ENCODE measurements around the gene NLGN2. TPM values are rescaled to one million over a fixed set of nuclear protein-coding genes. Genes with fewer than 3 reads are reported as not detected.

The NLGN2 gene
- total RNA-seq, 1 experiment from 2014 or later: 2.7 TPM

DNA sequence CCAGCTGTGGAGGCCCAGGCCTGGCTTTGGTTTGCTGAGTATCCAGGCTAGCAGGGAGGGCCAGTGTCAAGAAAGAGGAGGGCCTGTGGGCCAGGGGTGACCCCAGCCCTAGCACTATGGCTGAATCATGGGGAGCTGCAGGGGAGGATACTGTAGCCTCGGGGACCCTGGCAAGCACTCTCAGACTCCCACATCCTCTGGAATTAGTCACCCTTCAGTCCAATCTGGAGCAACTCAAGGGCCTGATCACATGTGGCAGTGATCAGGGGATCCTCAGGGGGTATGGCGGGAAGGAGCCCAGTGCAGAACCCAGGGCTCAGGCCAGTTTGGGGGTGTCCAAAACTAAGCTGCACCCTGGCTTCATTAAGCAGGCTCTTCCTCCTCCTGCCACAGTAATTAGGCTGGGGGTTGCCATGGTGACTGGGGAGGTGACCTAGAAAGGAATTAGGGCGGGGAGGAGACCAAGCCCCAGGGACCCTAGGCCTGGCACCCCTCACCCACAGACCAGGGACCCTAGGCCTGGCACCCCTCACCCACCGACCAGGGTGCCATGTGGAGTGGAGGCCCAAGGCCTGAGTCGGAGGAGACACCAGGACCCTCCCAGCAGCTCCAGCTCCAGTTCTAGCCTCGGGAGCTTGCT lies 5.8 kb downstream of the NLGN2 start:
- no peak for DNase-seq (ENCODE audit: low spot score)

DNA sequence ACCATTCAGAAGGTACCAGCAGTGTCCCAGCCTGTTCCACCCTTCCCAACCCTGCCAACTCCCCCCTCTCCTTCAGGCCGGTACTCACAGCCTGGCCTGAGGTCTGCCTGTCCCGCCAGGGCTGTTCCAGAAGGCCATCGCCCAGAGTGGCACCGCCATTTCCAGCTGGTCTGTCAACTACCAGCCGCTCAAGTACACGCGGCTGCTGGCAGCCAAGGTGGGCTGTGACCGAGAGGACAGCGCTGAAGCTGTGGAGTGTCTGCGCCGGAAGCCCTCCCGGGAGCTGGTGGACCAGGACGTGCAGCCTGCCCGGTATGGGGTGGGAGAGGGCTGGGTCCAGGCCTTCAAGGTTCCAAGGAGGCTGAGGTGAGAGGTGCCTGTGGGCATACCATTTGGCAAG lies 7.2 kb downstream of the NLGN2 start:
- no peak for DNase-seq (ENCODE audit: low spot score)

DNA sequence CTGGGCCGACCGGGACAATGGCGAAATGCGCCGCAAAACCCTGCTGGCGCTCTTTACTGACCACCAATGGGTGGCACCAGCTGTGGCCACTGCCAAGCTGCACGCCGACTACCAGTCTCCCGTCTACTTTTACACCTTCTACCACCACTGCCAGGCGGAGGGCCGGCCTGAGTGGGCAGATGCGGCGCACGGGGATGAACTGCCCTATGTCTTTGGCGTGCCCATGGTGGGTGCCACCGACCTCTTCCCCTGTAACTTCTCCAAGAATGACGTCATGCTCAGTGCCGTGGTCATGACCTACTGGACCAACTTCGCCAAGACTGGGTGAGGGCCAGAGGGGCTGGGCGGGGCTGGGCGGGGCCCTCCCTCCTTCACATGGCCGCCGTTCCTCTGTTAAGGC lies 8.1 kb downstream of the NLGN2 start:
- no peak for DNase-seq (ENCODE audit: low spot score)

DNA sequence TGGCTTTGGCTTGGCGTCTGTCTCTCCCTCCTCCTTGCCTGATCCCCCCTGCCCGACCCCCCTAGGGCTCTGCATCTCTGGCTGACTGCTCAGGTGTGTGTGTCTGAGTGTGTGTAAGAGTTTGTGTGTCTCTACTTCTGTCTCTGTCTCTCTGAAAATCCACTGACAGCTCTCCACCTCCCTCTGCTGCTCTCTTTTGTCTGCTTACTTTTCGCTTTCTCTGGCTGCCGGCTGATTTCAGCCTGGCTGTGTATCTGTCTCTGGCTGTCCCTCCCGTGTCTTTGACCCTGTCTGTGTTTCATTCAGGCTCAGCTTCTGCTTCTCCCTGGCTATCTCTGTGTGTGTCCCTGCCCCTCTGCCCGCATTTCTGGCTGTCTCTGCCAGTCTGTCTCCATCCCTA lies 8.7 kb downstream of the NLGN2 start:
- no peak for DNase-seq (ENCODE audit: low spot score)

DNA sequence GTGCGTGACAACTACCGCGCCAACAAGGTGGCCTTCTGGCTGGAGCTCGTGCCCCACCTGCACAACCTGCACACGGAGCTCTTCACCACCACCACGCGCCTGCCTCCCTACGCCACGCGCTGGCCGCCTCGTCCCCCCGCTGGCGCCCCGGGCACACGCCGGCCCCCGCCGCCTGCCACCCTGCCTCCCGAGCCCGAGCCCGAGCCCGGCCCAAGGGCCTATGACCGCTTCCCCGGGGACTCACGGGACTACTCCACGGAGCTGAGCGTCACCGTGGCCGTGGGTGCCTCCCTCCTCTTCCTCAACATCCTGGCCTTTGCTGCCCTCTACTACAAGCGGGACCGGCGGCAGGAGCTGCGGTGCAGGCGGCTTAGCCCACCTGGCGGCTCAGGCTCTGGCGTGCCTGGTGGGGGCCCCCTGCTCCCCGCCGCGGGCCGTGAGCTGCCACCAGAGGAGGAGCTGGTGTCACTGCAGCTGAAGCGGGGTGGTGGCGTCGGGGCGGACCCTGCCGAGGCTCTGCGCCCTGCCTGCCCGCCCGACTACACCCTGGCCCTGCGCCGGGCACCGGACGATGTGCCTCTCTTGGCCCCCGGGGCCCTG lies 9.5 kb downstream of the NLGN2 start:
- DNase-seq (ENCODE audit: low spot score): no peak

DNA sequence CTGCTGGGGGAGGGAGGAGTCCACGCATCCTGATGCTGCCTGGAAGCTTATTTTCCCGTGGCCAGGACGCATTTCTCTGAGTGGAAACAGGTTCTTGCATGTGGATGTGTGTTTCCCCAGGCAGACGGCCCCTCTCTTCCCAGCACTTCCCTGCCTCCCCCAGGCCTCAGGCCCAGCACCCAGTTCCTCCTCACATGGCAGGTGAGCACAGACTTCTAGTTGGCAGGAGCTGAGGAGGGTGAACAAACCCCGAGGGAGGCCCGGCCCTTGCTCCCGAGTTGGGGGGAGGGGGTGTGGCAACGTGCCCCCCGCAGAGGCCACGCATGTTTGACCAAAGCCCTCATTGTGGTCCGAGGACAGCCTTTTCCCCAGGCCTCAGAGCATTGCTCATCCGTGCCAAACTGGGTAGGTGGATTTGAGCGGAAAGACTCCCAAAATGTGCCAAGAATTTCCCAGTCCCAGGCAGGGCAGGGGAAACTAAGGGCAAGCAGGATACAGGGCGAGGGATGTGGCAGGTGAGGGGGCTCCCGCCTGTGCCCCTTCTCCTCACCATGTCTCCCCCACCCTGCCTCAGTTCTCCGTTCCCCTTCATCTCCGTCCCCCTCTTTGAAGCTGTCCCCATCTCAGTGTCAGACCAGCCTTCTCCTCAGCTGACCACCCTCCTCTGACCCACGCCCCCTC lies 11.0 kb downstream of the NLGN2 start:
- DNase-seq (ENCODE audit: low spot score): no peak

DNA sequence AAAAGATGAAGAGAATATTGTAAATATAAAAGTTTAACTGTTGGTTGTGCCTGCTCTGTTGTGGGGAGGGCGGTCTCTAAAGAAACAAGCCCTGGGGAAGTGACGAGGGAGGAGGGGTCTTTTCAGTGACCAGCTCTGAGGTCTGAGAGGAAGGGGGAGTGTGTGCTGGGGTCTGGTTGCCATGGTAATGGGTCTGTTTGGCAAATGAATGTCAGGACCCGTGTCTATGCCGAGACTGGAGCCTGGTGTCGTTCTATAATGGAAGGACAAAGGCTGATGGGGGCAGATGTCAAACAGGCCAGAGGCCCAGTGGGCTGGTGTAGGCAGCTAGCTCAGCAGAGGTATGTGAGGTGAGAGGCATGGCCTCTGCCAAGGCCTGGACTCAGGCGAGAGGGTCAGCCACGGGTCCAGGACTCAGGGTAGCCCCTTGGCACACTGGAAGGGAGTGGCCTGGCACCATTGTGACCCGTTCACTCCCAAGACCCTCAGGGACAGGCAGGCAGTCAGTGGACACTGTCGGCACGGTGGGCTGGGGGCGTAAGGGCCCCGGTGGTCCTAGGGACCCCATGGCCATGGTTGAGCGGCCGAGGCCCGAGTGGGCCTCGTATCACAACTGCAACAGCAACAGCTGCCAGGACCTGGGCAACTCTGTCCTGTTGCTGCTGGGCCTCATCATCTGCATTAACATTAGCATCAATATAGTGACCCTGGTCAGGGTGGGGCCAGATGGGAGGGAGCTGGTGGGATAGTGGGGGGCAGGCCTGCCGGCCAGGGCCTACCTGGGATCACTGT lies 12.4 kb downstream of the NLGN2 start, which contains the start of gene SPEM1:
SPEM1 (plus strand) TSS at position 506 of the 792 bp plus-strand sequence; CDS start at position 567, 61 bp downstream.
- no peak for DNase-seq (ENCODE audit: low spot score)

DNA sequence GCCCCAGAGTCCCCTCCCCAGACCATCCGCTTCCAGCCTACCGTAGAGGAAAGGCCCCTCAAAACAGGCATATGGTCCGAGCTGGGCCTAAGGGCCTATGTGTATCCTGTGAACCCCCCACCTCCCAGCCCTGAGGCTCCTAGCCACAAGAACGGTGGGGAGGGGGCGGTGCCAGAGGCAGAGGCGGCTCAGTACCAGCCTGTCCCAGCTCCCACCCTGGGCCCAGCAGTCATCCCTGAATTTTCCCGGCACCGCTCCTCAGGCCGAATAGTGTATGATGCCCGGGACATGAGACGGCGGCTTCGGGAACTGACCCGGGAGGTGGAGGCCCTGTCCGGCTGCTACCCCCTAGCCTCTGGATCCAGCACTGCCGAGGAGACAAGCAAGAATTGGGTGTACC lies 13.5 kb downstream of the NLGN2 start:
- DNase-seq (ENCODE audit: low spot score): no peak

DNA sequence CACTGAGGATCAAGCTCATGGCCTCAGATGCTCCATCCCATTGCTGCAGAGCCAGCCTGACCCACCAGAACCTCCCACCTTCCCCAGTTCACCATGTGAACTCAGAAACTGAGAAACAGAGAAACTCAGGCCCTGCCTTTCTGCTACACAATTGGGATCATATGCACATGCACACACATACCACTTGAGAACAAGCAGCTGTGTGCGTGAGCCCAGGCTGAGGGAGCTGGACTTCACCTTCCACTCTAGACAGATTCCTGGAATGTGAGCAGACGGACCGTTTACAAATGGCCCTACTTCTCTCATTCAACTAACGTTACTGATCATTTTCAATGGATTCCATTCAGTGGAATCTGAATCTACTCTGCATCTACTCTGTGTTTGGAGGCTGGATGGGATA lies 16.0 kb downstream of the NLGN2 start:
- DNase-seq (ENCODE audit: low spot score): no peak

DNA sequence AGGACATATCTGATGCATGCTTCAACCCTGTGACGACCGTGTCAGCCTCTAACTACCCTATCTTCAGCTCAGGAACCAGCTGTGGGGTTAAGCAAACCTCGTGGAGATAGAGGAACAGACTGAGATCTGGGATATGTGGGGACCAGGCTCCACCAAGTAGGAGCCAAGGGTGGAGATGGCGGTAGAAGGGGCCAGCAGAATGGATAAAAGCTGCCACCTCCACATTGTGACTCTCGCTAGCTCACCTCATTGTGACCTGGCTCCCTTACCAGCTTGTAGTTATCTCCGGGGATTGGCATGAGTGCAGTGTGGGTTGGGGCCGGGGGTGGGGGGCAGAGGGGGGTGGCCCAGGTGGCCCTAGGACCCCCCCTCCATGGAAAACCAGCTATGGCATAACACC lies 17.7 kb downstream of the NLGN2 start, which contains the start of gene SPEM2:
SPEM2 (plus strand) TSS at position 301 of the 400 bp plus-strand sequence; CDS start at position 374, 73 bp downstream.
- no peak for DNase-seq (ENCODE audit: low spot score)

DNA sequence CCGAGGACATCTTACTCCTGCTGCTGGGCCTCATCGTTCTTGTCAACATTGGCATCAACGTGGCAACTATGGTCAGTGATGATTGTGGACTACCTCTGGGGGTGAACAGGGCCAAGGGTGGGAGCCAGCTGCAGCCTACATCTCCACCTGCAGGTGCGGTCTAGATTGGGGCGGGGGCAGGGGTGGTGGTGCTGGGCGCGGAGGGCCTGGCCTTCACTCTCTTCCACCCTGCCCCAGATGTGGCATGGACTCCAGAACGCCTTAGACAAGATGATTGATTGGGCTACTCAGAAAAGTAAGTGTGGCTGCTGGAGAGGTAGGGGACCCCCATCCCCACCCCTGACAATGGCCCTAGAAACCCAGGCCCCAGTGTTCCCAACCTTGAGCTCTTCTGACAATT lies 18.1 kb downstream of the NLGN2 start:
- no peak for DNase-seq (ENCODE audit: low spot score)

DNA sequence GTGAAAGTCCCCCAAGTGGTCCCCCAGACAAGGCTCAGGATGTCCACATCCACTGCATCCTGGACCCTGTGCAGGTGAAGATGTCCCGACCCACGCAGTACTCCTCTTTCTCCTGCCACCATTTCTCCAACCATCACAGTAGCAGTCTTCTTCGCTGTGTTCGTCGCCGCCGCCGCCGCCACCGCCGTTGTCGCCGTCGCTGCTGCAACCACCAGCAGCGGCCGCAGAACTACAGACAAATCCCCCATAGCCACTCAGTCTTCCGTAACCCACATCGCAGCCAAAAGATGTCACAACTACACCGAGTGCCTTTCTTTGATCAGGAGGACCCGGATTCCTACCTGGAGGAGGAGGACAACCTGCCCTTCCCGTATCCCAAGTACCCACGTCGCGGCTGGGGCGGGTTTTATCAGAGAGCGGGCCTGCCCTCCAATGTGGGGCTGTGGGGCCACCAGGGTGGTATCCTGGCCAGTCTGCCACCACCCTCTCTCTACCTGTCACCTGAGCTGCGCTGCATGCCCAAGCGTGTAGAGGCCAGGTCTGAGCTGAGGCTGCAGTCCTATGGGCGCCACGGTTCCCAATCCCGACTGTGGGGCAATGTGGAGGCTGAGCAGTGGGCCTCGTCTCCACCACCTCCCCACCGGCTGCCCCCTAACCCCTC lies 18.7 kb downstream of the NLGN2 start:
- DNase-seq (ENCODE audit: low spot score): no peak

DNA sequence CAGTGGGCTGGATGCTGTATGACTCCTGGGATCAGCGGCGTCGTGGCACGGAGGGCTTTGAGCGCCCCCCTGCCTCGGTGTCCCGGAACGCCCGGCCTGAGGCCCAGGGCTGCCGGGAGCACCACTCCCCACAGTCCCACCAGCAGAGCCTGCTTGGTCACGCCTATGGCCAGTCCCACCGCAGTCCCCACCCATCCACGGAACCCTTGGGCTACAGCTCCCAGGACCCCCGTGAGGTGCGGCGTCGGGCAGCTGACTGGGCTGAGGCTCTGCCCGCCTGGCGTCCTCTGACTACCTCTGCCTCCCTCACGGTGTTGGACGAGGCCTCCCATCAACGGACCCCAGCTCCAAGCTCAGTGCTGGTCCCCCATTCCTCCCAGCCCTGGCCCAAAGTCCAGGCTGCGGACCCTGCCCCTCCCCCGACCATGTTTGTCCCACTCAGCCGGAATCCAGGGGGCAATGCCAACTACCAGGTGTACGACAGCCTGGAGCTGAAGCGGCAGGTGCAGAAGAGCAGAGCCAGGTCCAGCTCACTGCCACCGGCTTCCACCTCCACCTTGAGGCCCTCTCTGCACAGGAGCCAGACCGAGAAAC lies 19.3 kb downstream of the NLGN2 start:
- no peak for DNase-seq (ENCODE audit: low spot score)

DNA sequence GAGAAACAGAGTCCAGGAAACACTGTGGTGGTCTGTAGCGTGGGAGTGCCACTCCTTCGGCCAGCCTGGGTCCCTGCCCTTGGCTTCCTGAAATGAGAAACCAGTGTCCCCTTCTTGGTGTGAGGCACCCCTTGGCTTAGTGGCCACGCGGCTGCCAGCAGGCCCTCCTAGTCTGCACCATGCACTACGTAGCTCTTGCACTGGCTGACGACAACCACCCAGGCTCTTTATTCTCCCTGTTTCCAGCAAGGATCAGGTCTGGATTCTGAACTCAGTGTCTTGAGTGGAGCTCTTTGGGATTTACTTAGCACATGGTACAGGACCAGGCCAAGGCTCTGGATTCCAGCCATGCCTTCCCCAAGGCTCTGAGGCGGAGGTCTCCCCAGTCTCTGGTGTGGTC lies 19.9 kb downstream of the NLGN2 start:
- no peak for DNase-seq (ENCODE audit: low spot score)

DNA sequence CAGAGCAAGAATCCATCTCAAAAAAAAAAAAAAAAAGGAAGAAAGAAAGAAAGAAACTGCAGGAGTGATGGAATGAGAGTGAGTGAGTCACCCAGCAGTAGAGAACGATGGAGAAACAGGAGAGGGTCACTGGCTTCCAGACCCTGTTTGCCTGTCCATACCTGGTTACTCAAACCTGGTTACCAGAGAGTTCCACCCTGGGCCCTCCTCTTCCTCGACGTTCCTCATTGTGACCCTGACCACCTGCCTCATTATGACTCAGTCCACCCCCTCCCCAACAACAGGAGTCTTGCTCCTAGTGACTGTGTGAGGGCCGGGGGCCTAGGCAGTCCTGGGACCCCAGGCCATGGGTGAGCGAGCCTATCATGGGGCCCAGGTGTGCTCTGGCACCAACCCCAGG lies 20.9 kb downstream of the NLGN2 start, which contains the start of gene SPEM3:
SPEM3 (plus strand) TSS at position 301 of the 400 bp plus-strand sequence; CDS start at position 347, 46 bp downstream.
- DNase-seq (ENCODE audit: low spot score): no peak

DNA sequence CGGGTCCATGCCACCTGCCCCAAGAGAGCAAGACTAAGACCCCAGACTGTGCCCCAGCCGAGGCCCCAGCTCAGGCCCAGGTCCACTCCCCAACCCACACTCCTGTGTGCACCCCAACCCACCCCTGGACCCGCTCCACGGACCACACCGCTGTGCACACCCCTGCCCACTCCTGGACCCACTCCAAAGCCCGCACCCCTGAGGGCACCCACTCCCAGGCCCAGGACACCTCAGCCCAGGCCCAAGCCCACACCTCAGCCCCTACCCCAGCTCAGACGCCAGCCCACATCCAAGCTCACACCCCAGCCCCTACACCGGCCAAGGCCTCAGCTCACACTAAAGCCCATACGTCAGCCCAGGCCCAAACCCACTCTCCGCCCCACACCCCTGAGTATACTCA lies 22.1 kb downstream of the NLGN2 start:
- DNase-seq (ENCODE audit: low spot score): no peak

DNA sequence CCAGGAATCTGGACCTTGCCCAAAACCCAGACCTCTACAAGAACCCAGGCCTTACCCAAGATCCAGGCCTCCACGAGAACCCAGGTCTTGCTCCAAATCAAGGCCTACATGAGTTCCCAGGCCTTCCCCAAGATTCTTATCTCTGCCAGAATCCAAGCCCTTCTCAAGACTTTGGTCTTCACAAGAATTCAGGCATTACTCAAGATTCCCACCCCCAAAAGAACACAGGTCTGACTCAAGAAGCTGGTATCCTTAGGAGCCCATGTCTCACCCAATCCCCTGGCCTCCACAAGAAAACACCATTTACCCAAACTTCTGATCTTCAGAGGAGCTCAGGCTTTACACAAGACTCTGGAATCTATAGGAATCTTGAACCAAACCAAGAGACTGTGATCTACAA lies 23.6 kb downstream of the NLGN2 start:
- DNase-seq (ENCODE audit: low spot score): no peak

DNA sequence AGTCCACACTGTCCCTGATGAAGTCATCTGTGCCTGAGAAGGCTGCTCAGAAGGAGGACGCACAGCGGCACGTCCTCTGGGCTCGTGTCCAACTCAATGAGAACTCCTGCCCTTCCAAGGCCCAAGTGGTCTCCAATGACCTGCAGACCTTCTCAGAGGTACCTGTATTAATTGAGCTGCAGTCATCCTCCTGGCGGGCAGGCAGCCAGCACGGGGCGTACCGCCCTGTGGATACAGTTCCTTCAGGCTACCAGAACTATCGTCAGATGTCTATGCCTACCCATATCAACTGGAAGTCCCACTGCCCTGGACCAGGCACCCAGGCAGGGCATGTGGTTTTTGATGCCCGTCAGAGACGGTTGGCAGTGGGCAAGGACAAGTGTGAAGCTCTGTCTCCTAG lies 24.7 kb downstream of the NLGN2 start:
- no peak for DNase-seq (ENCODE audit: low spot score)

DNA sequence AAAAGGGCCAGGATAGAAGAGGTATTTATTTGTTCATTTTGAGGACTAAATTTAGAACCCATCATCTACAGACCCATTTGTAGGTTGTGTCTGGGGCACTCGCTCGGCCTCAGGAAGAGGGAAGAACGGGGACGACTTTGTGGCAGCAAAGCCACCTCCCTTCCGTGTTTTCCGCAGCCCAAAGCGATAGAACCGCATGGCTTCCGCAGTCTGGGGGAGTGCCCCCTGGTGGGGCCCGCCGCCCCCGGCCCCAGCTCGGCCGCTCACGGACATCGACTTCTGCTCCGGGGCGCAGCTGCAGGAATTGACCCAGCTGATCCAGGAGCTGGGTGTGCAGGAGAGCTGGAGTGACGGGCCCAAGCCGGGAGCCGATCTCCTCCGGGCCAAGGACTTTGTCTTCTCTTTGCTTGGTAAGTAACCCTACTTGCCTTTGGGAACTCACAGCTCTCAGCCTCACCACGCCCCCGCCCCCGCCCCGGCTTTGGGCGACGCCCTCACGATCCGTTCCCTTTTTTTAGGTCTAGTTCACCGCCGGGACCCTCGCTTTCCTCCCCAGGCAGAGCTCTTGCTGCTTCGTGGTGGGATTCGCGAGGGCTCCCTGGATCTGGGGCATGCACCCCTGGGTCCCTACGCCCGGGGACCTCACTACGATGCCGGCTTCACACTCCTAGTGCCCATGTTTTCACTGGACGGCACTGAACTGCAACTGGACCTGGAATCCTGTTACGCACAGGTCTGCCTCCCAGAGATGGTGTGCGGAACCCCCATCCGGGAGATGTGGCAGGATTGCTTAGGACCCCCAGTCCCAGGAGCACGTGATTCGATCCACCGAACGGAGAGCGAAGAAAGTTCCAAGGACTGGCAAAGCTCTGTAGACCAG lies 28.3 kb downstream of the NLGN2 start:
- no peak for DNase-seq (ENCODE audit: low spot score)

Data from HT-29 (cell line).